Measurements from ENCODE around the gene FGA.

Gene FGA

GRCh38 chr4:154616731-154617130 is 26.2 kb upstream of the FGA start:
- no peak for TF ChIP-seq CTCF (IDR thresholded peaks at IDR 0.05; ENCODE audit: low read depth, low read length)
- in situ Hi-C loops (cut with HindIII; ENCODE audit: low sequenced_read_pairs) = no loop called here
- DNase-seq (ENCODE audit: low read depth, low spot score) = no peak
- no peak overlapping the region for H3K4me3 ChIP-seq (ENCODE audit: low read depth, low read length)

GRCh38 chr4:154616287-154616686 is 25.7 kb upstream of the FGA start:
- in situ Hi-C loops (cut with HindIII; ENCODE audit: low sequenced_read_pairs) = no loop called here
- no peak overlapping the region for H3K4me3 ChIP-seq (ENCODE audit: low read depth, low read length)
- no peak for TF ChIP-seq CTCF (IDR thresholded peaks at IDR 0.05; ENCODE audit: low read depth, low read length)
- no peak for DNase-seq (ENCODE audit: low read depth, low spot score)

- H3K4me3 ChIP-seq (ENCODE audit: low read depth, low read length) = no peak overlapping the region
- DNase-seq (ENCODE audit: low read depth, low spot score) = no peak
- no peak for TF ChIP-seq CTCF (IDR thresholded peaks at IDR 0.05; ENCODE audit: low read depth, low read length)
- in situ Hi-C loops (cut with HindIII; ENCODE audit: low sequenced_read_pairs) = no loop called here
Measured at GRCh38 chr4:154615211-154615610, 24.7 kb upstream of the FGA start.

- no peak overlapping the region for H3K4me3 ChIP-seq (ENCODE audit: low read depth, low read length)
- no peak for DNase-seq (ENCODE audit: low read depth, low spot score)
- in situ Hi-C loops (cut with HindIII; ENCODE audit: low sequenced_read_pairs) = no loop called here
- no peak for TF ChIP-seq CTCF (IDR thresholded peaks at IDR 0.05; ENCODE audit: low read depth, low read length)
Measured at GRCh38 chr4:154614306-154614705, 23.8 kb upstream of the FGA start.

GRCh38 chr4:154612472-154613414 is 22.2 kb upstream of the FGA start, which contains the start of gene FGG:
Gene FGG, minus strand, starts transcription at chr4:154612656. Its CDS starts 47 bp downstream, at chr4:154612609.
- in situ Hi-C loops (cut with HindIII; ENCODE audit: low sequenced_read_pairs) = no loop called here
- TF ChIP-seq CTCF (IDR thresholded peaks at IDR 0.05; ENCODE audit: low read depth, low read length) = no peak
- no peak for DNase-seq (ENCODE audit: low read depth, low spot score)
- no peak within 1 kb of the TSS for H3K4me3 ChIP-seq (ENCODE audit: low read depth, low read length)

- no peak for DNase-seq (ENCODE audit: low read depth, low spot score)
- in situ Hi-C loops (cut with HindIII; ENCODE audit: low sequenced_read_pairs) = no loop called here
- no peak overlapping the region for H3K4me3 ChIP-seq (ENCODE audit: low read depth, low read length)
- no peak for TF ChIP-seq CTCF (IDR thresholded peaks at IDR 0.05; ENCODE audit: low read depth, low read length)
Measured at GRCh38 chr4:154611833-154612232, 21.3 kb upstream of the FGA start.
